ENCODE results near the gene RALGDS. TPM values are rescaled to one million over a fixed set of nuclear protein-coding genes. Genes with fewer than 3 reads are reported as not detected.
"Not testable (repeated sequence)": the region's sequence is repeated elsewhere in the genome, so short reads cannot be mapped to it uniquely, and the experiment has no call there.

Gene RALGDS
- total RNA-seq, 4 donors from 2014 or later: 44.8 to 53.0 (median 49.8) TPM

DNA sequence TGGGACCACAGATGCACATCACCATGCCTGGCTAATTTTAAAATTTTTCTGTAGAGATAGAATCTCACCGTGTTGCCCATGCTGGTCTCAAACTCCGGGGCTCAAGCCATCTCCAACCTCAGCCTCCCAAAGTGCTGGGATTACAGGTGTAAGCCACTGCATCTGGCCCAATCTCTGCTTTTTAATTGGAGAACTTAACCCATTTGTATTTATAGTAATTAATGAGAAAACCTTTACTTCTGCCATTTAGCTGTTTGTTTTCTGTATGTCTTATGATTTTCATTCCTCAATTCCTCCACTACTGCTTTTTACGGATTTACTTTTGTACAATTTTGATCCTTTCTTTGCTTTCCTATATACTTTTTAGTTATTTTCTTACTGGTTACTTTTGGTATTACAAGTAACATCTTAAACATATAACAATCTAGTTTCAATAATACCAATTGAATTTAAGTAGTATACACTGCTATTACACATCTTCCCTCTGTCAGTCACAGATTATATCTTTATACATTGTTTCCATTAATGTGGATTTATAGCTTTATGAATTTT, 26.1 kb downstream of the RALGDS start:
- H3K27ac ChIP-seq: no peak overlapping the region
- TF ChIP-seq POLR2AphosphoS5 (IDR thresholded peaks at IDR 0.05) (no peak), EP300 (IDR thresholded peaks at IDR 0.05) (no peak), POLR2A (IDR thresholded peaks at IDR 0.05) (no peak)
- TF ChIP-seq, protein P1, sequence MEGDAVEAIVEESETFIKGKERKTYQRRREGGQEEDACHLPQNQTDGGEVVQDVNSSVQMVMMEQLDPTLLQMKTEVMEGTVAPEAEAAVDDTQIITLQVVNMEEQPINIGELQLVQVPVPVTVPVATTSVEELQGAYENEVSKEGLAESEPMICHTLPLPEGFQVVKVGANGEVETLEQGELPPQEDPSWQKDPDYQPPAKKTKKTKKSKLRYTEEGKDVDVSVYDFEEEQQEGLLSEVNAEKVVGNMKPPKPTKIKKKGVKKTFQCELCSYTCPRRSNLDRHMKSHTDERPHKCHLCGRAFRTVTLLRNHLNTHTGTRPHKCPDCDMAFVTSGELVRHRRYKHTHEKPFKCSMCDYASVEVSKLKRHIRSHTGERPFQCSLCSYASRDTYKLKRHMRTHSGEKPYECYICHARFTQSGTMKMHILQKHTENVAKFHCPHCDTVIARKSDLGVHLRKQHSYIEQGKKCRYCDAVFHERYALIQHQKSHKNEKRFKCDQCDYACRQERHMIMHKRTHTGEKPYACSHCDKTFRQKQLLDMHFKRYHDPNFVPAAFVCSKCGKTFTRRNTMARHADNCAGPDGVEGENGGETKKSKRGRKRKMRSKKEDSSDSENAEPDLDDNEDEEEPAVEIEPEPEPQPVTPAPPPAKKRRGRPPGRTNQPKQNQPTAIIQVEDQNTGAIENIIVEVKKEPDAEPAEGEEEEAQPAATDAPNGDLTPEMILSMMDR (IDR thresholded peaks at IDR 0.05): no peak
- ATAC-seq: no peak
- H3K27me3 ChIP-seq: no peaks in the 10 kb centered on the region
- H3K9me3 ChIP-seq: peaks cover 0 to 16% (median 0%) of the 10 kb centered on the region in 3 donors
- no peak overlapping the region for H3K4me3 ChIP-seq
- H3K36me3 ChIP-seq: peaks cover 0 to 36% of the 10 kb centered on the region in 2 donors
- no peaks in the 10 kb centered on the region for H3K4me1 ChIP-seq
- 94 to 100% methylated on average over 1 to 3 of the region's 3 CpGs for WGBS, 2 donors (ENCODE audit: low coverage in 1 of 2)

DNA sequence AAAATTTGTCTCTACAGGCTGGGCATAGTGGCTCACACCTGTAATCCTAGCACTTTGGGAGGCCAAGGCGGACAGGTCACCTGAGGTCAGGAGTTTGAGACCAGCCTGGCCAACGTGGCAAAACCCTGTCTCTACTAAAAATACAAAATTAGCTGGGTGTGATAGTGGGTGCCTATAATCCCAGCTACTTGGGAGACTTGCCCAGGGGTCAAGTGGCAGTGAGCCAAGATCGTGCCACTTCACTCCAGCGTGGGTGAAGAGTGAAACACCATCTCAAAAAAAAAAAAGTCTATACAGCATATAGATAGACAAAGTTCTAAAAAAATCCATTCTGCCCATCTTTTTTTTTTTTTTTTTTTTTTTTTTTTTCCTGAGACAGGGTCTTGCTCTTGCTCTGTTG, 26.7 kb downstream of the RALGDS start:
- not testable (repeated sequence) for H3K4me3 ChIP-seq, H3K27ac ChIP-seq, ATAC-seq, H3K4me1 ChIP-seq, H3K27me3 ChIP-seq
- peaks cover 0 to 30% of the 10 kb centered on the region in 2 donors for H3K36me3 ChIP-seq
- H3K9me3 ChIP-seq: peaks cover 0 to 16% (median 0%) of the 10 kb centered on the region in 3 donors
- WGBS, 2 donors (ENCODE audit: low coverage in 1 of 2): 80% methylated on average over 3 of the region's 4 CpGs; no CpG with 5 or more reads in 1 of the 2 donors

DNA sequence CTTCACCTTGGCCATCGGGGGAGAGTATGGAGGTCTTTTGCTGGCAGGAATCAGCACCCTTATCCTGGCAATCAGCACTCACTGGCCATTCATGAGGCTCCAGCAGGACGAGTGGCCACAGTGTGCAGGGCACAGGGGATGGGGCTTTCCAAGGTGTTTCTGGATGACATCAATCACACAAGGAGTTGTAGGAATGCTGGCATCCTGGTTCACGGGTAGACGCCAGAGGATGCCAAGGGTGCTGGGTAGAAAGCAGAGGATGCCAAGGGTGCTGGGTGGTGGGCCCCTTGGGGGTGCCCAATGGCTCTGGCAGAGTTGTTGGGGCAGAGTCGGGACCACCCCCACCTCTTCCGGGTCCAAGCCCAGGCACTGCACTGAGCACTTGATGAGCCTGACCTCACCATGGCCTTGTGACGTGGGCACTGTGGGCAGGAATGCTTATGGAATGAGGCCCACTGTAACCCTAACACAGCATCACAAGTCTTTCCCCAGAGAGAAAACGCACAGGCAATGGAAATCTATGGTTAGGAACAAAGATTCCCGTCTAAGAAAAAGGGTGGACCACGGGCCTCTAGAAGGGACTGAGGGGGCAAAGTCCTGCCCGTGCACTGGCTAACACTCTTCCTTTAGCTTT, 30.2 kb downstream of the RALGDS start:
- H3K9me3 ChIP-seq: peaks cover 0 to 6% (median 0%) of the 10 kb centered on the region in 3 donors
- H3K36me3 ChIP-seq: no peaks in the 10 kb centered on the region
- no peak for TF ChIP-seq EP300 (IDR thresholded peaks at IDR 0.05)
- no peak for TF ChIP-seq POLR2A (IDR thresholded peaks at IDR 0.05)
- TF ChIP-seq, protein P1 (IDR thresholded peaks at IDR 0.05): no peak
- TF ChIP-seq POLR2AphosphoS5 (IDR thresholded peaks at IDR 0.05): no peak
- H3K27ac ChIP-seq: no peak overlapping the region
- H3K4me3 ChIP-seq: no peak overlapping the region
- WGBS, 2 donors (ENCODE audit: low coverage in 1 of 2): 73 to 75% methylated on average over 4 to 5 of the region's 11 CpGs
- no peak for ATAC-seq
- H3K27me3 ChIP-seq: no peaks in the 10 kb centered on the region
- no peaks in the 10 kb centered on the region for H3K4me1 ChIP-seq

DNA sequence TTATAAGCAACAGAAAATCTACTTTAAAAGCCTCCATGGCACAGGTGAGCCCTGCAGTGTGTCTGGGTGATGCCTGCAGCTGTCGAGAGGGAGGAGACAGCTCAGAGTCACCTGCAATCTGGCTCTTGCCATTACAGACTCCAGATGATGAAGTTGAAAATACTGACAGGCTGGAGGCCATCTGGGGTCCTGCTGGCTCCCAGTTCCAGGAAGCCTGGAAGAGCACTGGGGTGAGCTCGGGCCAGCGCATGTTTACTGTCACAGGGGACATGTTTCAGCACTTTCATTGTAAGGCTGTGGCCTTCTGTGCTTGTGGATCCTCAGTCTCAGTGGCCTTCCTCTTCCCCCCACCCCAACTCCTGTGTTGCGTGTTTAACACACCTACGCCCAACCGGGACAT, 30.9 kb downstream of the RALGDS start:
- TF ChIP-seq, protein P1 (IDR thresholded peaks at IDR 0.05): no peak
- TF ChIP-seq POLR2AphosphoS5 (IDR thresholded peaks at IDR 0.05) (no peak), POLR2A (IDR thresholded peaks at IDR 0.05) (no peak), EP300 (IDR thresholded peaks at IDR 0.05) (no peak)
- H3K4me3 ChIP-seq: no peak overlapping the region
- H3K27me3 ChIP-seq: no peaks in the 10 kb centered on the region
- H3K27ac ChIP-seq: no peak overlapping the region
- no peaks in the 10 kb centered on the region for H3K36me3 ChIP-seq
- 53 to 93% methylated on average over 2 of the region's 6 CpGs for WGBS, 2 donors (ENCODE audit: low coverage in 1 of 2)
- no peaks in the 10 kb centered on the region for H3K4me1 ChIP-seq
- no peak for ATAC-seq
- no peaks in the 10 kb centered on the region for H3K9me3 ChIP-seq

DNA sequence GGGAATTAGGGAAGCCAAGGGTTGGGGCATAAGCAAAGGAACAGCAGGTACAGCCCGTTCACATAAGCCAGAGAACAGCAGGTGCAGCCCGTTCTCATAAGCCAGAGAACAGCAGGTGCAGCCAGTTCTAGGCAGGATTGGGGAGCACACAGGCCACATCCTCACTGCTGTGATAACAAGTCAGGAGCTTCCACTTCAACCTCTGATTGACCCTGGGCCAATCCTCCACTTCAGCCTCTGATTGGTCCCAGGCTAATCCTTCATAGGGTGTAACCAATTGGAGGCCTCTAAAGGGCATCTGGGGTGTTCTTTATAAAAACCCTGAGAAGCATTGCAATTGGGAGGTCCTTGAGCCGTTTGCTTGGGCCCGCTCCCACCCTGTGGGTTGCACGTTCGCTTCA, 31.8 kb downstream of the RALGDS start:
- TF ChIP-seq POLR2AphosphoS5 (IDR thresholded peaks at IDR 0.05) (no peak), POLR2A (IDR thresholded peaks at IDR 0.05) (no peak), EP300 (IDR thresholded peaks at IDR 0.05) (no peak)
- TF ChIP-seq, protein P1 (IDR thresholded peaks at IDR 0.05): no peak
- Histone ChIP-seq H3K4me1 (no peaks in the 10 kb centered on the region), H3K4me3 (no peak overlapping the region), H3K27ac (no peak overlapping the region), H3K27me3 (no peaks in the 10 kb centered on the region), H3K36me3 (no peaks in the 10 kb centered on the region), H3K9me3 (no peaks in the 10 kb centered on the region)
- 40% methylated on average over 1 of the region's 6 CpGs; no CpG with 5 or more reads in 1 of the 2 donors for WGBS, 2 donors (ENCODE audit: low coverage in 1 of 2)
- ATAC-seq: no peak

All from gastroesophageal sphincter (tissue), 4 donors.